ENCODE results near the gene STAMBP.
"Not testable (repeated sequence)": the region's sequence is repeated elsewhere in the genome, so short reads cannot be mapped to it uniquely, and the experiment has no call there.

STAMBP gene

DNA sequence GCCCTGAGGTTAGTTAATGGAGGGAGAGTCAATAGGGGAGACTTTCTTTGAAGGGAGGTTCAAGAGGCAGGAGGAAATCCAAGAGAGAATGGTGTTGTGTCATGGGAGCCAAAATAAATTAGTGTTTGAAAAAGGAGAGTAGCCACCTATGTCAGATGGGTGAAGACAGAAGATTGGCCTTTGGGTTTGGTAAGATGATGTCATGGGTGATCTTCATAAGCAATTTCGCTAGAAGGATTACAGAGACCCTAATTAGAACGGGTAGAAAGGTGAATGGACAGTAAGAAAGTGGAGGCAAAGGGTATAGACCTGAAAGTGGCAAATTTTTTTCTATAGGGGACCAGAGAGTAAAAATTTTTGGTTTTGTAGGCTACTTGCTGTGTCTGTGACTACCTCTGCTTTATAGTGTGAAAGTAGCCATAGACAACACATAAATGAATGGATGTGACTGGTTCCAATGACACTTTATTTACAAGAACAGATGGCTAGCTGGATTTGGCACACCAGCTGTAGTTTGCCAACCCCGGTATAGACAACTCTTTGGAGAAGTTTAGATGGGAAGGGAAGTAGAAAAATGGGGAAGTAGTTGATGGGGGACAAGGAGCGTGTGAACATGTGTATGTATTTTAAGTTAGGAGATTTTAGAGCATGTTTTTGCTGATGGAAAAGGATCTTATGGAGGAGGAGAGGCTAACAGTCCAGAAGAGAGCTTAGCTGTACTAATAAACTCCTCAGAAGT is 9.3 kb downstream of the STAMBP start:
- DNase-seq, result no peak

DNA sequence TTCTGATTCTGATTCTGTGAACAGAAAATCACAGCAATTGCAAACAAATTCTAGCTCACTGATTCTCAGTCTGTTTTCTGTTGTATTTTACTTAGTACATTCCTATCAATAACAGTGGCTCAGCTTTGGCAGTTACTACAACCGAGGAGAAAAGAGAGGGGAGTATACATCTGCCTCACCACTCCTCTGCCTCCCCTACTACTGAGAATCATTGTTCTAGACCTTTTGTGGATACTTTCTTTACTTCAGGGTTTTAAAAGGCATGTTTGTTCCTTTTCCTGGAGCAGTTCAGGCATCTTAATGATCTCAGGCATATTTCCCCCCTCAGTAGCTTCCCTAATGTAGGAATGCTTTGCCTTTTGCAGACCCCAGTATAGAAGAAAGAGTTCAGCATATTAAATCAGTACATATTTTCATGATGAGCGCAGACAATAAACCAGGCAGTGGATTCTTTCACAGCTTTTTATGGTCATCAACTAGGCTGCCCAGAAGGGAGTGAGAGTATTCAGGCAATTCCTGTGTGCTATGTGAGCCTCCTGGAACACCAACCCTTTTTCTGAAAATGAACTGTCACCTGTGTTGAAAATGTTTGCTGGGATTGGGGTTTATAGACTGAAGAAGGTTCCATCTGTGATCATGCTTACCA is 10.3 kb downstream of the STAMBP start:
- DNase-seq, result no peak

DNA sequence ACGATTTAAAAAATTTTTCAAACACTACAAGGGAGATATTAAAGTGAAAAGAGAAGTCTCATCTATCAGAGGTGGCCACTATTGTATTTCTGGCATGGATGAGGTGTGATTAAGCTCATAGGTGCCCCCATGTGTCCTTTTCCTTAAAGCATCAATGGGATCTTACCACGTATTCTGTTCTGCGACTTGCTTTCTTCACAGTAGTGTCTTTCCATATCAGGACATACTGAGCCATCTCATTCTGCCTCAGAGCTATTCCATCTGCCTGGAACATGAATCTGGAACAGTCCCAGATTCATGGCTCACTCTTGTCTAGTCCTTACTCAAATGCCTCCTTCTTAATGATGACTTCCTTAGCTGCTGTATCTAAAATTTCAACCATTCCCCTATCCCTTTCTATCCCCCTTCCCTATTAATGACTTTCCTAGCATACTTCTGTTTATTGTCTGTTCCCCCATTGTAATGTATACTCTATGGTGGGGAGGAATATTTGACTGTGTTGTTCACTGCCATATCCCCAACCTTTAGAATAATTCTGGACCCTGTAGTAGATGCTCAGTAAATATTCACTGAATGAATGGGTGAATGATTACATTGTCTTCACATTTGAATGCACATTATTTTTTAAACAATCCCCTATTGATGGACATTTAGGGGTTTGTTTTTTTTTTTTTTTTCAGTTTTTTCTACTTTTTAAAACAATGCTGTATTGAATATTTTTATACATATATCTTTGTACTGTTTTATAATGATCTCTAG is 11.1 kb downstream of the STAMBP start:
- no peak for DNase-seq

DNA sequence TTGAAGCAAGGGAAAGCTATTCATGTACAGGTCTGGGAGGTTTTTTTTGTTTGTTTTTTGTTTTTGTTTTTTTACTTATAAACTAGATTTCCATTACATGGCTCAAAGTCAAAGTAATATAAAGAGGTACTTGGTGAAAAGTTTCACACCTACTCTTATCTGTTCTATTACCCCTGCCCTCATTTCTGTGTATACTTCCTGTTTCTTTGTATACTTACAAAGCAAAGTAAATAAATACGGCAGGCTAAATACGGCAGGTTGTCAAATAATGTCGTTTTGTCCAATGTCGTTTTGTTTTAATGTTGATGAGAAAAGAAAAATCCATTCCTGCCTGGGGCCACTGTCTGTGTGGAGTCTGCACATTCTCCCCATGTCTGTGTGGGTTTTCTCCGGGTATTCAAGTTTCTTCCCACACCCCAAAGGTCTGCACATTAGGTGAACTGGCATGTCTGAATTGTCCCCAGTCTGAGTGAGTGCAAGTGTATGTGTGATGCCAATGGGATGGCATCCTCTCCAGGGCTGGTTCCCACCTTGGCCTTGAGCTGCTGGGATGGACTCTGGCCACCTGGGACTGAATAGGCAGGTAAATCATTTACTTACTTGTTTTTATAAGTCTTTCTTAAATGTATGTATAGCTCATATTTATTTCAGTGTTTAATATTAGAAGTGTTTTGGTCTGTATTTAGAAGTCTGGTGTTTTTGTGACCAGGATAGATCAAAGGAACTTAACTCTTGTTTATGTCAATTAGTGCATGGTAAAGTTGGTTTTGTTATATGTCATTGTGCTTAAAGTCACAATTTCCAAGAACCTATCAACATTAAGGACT is 13.4 kb downstream of the STAMBP start:
- no peak for DNase-seq

DNA sequence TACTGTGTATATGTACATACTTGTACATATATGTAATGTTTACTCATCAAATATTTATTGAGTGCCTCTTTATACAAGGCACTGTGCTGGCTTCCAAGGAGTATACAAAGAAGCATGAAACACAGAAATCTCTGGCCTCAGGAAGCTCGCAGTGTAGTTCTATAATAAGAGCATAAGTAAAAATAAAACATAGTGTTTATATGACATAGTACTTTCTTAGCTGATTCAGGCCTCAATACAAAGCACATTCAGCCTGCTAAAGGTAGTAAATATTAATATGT is 13.9 kb downstream of the STAMBP start:
- no peak for DNase-seq

DNA sequence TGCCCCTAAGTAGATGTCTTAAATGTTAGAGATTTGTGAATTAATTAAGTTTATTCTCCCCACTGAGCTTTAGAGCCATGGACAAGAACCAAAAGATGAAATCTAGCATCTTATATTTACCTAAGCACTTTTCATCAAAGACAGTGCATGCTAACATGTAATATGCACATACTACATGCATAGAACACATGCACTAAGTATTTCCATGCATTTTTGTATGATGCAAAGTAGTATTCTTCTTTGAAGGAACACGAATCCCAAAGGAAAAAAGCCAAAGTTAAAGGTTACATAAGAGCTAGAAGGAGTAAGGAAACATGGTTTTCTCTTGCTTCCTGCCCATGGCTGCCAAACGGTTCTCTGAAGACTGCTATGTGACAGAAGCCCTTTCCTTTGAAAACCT is 15.3 kb downstream of the STAMBP start:
- no peak for DNase-seq

DNA sequence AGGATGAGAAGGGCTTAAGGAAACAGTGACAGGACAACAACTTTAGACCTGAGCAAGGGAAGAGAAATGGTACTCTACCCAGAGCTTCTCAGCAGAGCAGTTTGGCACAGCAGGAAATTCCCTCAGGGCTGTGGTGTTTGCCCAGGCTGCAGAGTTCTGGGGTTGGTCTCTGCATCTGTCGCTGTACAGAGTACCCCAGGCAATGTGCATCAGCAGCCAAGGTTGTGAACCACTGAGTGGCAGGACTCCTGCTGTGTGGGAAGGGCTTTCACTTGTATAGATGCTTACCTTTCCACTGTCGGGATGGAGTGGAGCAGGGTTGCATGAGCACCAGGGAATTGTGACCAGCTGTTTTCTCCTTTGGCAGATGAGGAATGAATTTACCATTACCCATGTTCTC is 21.2 kb downstream of the STAMBP start:
- no peak for DNase-seq

DNA sequence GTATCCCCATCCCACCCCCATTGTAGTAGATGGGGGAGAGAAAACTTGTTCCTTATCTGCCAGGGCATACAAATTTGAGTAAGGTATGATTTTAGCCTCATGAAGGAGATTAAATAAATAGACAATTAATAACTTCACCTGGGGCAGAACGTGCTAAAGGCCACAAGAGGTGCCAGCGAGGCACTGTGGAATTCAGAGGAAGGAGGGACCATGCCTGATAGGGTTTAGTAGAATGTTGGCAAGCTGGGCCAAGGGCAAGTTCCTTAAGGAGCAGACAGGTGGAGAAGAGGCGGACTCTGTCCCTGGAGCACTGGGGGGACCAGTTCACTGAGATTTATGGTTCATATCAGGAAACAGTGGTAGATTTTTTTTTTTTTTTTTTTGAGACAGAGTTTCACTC is 22.5 kb downstream of the STAMBP start:
- no peak for DNase-seq

DNA sequence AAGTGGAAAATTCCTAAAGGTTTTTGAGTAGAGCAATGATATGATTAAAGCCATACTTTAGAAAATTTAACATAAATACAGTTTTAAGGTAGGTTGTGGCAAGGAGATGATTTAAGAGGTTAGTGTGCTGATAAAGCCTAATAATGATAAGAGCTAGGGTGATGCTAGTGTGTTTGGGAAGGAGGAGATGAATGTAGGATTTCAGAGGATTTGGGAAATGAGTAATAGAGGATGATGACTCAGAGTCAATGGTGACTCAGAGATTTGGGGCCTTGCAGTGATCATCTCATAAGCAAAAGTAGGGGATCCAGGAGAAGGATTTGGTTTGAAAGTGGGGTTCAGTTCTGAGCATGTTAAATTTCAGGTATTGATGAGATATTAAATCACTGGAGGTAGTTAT is 23.3 kb downstream of the STAMBP start:
- no peak for DNase-seq

DNA sequence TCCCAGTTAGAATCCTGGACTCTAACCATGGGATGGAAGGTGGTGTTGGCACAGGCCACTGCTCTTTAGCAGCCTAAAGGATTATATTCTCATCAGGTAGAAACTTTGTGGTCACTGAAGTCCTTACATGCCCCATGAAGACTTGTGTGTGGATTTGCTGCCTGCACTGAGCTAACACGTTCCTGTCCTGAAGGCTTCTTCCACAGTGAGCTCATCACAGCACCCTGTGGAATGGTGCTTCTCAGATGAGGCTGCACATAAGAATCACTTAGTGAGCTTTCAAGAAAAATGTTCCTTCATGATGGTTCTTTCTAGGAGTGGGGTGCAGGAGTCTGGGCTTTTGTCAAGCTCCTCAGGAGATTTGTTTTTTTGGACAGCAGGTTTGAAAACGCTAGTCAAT is 26.8 kb downstream of the STAMBP start:
- no peak for DNase-seq

DNA sequence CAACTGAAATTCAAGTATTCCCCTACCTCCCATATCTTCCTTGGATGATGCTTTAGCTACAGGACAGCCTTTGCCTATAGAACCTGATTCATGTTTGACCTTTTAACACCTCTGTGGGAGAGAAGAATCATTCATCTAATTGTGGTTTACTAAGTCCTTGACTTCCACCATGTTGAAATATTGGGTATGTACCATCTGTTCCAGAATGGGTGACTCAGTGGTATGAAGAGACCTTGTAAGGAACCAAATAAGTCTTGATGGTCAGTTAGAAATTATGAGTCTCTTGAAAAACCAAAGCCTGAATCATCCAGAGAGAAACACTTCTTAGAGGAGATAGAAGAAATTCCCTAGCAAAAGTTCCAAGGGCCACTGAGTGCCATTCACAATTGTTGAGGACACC is 27.5 kb downstream of the STAMBP start:
- no peak for DNase-seq

DNA sequence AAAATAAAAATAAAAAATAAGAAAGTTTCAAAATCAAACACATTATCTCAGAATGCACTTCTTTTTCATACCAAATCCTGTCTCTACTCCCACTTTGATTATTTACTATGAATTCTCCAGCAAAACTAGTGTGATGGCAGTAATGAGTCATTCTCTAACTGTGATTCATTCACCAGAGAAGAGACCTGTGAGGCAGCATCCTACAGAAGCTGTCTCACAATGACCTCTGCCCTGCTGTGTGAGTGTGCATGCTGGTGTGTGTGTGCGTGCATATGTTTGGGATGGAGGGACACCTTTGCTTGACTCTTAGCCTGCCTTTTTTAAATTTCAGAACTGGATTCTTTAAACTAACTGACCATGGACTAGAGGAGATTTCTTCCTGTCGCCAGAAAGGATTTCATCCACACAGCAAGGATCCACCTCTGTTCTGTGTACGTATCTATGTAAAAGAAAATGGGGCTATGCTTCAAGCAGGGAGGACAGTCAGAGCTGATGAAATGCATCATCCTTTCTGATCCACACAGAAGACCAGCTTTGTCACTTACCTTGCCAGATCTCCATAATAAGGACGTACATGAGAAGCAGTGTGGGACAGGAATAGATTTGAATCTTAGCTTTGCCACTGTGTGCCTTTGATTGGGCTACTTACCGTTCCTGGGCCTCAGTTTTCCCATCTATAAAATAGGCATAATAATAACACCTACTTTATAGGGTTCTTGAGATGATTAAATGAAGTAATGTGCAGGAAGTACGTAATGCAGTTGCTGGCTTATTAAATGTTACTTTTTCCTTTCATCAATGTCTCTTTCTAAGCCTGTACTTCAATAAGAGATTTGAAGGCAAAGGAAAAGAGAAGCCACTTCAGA is 31.2 kb downstream of the STAMBP start:
- no peak for DNase-seq

DNA sequence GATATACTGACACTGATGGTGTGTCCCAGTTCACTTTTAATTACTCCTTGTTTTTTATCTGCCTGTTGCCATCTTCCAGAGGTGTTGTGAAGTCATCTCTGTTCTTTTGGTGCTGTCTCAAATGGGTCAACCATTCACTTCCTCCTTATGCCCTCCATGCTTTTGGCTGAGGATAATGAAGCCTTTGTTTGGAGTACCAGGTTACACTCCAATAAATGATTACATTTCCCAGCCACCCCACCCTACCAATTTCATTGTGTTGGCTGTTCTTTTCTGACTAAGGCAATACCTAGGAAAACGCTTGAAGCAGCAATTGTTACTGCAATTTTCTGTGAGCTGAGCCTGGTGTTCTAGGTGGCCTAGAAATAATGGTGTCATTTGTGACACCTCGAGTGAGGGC is 34.2 kb downstream of the STAMBP start:
- no peak for DNase-seq

DNA sequence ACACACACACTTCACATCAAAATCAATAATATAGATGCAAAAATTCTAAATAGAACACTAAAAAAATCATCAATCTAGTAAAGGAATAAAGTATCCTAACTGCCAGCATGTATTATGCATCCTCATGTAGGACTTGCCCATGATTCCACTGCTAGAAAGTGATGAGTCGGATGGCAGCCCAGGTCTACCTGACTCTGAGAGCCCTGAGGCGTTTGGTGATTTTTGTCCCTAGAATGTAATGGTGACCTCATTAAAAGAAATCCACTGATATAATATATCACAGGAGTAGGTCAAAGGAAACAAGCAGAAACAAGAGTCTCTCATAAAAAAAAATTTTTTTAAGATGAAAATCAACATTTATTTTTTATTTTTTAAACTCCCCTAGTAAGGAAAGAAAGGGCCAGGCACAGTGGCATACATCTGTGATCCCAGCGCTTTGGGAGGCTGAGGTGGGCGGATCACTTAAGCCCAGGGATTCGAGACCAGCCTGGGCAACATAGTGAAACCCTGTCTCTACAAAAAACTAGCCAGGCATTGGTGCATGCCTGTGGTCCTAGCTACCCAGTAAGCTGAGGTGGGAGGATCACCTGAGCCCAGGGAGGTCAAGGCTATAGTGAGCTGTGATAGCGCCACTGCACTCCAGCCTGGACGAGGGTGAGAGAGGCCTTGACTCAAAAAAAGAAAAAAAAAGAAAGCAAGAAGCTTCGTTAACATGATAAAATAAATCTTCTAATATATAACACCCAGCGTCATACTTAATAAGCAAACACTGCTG is 39.6 kb downstream of the STAMBP start:
- DNase-seq, result no peak

DNA sequence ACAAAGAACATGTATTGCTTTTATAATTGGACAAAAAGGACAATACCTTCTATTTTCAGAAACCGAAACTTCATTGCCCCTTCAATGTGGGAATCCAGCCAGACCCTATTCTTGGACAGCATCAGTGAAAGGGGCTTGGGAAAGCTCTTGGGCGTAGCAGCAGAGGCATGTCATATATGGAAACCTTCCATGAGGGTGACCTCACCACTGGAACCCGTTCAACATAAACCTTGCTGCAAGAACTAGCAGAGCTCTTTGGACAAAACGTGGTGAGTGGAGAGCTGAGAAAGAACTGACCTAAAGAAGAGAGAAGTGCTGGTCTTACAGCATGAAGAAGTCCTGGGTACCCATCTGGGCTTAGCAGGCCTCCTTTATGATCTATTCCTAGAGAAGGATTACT is 41.3 kb downstream of the STAMBP start:
- no peak for DNase-seq

DNA sequence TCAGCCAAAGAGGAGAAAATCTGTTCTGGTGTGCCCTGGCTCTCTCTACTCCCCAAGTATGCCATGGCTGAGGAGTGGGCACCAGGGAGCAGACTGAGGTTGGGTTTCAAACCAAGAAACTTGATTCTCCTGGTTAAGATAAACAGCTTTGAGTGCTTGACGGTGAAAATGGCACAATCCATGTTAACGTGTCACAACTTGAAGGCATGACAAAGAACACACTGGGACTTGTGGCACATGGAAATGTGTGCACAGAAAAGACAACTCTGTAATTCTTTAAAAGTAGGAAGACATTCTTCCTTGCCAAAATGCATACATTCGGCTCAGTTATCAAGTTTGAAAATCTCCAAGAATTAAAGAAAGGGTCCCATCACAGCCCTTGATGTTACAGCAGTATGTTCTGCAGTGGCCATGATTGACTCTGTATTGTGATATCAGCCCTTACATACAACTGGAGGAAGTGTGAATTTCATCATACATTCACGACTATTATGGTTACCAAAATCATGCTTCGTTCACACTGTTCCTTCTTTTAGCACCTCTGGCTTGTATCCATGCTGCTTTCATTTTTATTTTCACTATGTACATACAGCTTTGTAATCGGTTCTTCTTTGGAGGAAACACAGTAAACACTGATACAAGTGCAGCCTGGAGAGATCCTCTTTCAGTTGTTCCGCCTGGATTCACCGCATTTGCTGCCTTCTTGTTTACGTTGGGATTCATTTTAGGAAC is 48.5 kb downstream of the STAMBP start:
- no peak for DNase-seq

DNA sequence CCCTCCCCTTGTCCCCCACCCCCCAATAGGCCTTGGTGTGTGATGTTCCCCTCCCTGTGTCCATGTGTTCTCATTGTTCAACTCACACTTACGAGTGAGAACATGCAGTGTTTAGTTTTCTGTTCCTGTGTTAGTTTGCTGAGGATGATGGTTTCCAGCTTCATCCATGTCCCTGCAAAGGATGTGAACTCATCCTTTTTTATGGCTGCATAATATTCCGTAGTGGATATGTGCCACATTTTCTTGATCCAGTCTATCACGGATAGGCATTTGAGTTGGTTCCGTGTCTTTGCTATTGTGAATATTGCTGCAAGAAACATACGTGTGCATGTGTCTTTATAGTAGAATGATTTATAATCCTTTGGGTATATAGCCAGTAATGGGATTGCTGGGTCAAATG is 49.2 kb downstream of the STAMBP start:
- not testable (repeated sequence) for DNase-seq

DNA sequence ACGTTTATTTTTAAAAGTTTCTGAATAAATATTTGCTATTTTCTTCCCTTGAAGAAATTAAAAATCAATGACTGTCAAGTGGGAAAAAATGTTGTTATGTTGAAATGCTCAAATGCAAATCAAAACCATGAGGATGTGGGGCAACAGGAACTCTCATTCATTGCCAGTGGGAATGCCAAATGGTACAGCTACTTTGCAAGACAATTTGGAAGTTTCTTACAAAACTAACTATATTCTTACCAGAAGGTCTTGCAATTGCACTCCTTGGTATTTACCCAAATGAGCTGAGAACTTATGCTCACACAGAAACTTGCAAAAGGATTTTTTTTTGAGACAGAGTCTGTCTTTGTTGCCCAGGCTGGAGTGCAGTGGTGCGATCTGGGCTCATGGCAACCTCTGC is 56.6 kb downstream of the STAMBP start:
- no peak for DNase-seq

DNA sequence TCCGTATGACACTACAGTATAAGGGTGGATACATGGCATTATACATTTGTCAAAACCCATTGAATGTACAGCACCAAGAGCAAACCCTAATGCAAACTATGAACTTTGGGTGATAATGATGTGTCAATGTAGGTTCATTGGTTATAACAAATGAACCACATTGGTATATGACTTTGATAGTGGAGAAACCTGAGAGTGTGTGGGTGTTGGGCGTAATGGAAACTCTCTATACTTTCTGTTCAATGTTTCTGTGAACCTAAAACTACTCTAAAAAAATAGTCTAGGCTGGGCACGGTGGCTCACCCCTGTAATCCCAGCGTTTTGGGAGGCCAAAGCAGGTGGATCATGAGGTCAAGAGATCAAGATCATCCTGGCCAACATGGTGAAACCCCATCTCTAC is 57.6 kb downstream of the STAMBP start:
- DNase-seq, result no peak

DNA sequence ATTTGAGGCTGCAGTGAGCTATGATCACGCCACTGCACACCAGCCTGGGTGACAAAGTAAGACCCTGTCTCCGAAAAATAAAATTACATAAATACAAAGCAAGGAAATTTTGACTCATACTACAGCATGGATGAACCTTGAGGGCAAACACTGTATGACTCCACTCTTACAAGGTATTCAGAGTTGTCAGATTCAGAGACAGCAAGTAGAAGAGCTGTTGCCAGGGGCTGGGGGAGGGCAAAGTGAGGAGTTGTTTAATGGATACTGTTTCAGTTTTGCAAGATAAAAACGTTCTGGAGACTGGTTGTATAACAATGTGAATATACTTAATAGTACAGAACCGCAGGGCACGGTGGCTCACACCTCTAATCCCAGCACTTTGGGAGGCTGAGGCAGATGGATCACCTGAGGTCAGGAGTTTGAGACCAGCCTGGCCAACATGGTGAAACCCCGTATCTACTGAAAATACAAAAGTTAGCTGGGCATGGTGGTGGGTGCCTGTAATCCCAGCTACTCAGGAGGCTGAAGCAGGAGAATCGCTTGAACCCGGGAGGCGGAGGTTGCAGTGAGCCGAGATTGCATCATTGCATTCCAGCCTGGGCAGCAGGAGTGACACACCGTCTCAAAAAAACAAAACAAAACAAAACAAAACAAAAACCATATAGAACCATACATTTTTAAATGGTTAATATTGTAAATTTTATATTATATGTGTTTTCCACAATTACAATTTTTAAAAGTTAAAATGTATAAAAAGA is 59.0 kb downstream of the STAMBP start:
- not testable (repeated sequence) for DNase-seq
